Tibial nerve (tissue), 4 donors: Measurements from ENCODE around the gene SENP1.

Source experiments
- EP300 ChIP-seq, 2 donors: sonication (generic); formaldehyde crosslinking; IDR thresholded peaks; one replicate each; pipeline ENCODE4 v1.6.1; 2017; ENCODE audit warnings: antibody characterized with exemption in 2 of 2, mild to moderate bottlenecking in 1 of 2
- TF ChIP-seq, protein P1 (sequence below), 5 experiments: fragments of 200-600 bp in 3 of 5; fragments of 450-650 bp in 2 of 5; sonication (generic) in 3 of 5; IDR thresholded peaks; one replicate each; pipeline ENCODE4 v1.5.1; 2016 to 2019; ENCODE audit warnings: antibody characterized with exemption in 5 of 5, mild to moderate bottlenecking in 3 of 5, moderate library complexity in 2 of 5

DNA sequence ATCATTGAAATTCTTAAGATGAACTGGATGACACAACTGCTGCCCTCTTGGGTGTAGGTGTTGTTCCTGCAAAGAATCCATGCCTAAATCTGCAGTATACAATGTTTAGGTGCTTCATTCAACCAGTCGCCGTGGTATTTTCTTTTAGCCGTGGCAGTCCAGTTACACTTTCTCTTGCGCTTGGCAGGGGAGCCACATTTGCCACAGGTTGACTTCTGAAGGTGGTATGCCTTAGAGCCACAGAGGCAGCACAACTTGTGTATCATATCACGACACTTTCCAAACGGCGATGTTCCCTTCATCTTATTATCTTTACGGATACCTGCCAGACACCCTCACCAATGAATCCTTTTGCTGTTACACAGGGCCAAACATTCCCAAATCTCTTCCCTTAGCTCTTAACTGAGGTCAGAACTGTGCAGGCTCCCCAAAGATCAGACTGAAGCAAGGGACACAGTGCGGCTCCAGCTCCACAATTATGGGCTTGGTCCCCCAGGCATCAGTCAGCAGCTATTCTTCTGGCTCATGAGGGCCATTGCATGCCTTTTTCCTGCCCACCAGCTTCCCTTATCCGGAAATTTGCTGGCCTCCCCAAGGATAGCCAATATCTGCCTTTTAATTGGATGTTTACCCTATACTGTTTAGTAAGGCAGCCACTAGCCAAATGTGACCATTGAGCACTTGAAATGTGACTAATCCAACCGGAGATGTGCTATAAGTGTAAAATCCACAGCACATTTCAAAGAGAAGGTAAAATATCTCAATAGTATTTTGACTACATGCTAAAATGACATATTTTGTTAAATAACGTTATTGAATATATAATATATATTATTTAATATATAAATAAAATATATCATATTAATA, 50.7 kb downstream of the SENP1 start:
- TF ChIP-seq, protein P1, sequence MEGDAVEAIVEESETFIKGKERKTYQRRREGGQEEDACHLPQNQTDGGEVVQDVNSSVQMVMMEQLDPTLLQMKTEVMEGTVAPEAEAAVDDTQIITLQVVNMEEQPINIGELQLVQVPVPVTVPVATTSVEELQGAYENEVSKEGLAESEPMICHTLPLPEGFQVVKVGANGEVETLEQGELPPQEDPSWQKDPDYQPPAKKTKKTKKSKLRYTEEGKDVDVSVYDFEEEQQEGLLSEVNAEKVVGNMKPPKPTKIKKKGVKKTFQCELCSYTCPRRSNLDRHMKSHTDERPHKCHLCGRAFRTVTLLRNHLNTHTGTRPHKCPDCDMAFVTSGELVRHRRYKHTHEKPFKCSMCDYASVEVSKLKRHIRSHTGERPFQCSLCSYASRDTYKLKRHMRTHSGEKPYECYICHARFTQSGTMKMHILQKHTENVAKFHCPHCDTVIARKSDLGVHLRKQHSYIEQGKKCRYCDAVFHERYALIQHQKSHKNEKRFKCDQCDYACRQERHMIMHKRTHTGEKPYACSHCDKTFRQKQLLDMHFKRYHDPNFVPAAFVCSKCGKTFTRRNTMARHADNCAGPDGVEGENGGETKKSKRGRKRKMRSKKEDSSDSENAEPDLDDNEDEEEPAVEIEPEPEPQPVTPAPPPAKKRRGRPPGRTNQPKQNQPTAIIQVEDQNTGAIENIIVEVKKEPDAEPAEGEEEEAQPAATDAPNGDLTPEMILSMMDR (IDR thresholded peaks at IDR 0.05): no peak
- no peak for TF ChIP-seq EP300 (IDR thresholded peaks at IDR 0.05)
